Stimulated activated CD4-positive, alpha-beta T cell treated with anti-CD3 and anti-CD28 coated beads, TNF-alpha, amount 100 ng/mL, for 4 hours (primary cell): ENCODE data around the gene PARD3B.

Source experiments
- DNase-seq, 3 experiments: peaks; one replicate each; pipeline ENCODE4 v3.0.0-alpha.2; 2020; ENCODE audit warnings: low read depth in 3 of 3

PARD3B gene, protein sequence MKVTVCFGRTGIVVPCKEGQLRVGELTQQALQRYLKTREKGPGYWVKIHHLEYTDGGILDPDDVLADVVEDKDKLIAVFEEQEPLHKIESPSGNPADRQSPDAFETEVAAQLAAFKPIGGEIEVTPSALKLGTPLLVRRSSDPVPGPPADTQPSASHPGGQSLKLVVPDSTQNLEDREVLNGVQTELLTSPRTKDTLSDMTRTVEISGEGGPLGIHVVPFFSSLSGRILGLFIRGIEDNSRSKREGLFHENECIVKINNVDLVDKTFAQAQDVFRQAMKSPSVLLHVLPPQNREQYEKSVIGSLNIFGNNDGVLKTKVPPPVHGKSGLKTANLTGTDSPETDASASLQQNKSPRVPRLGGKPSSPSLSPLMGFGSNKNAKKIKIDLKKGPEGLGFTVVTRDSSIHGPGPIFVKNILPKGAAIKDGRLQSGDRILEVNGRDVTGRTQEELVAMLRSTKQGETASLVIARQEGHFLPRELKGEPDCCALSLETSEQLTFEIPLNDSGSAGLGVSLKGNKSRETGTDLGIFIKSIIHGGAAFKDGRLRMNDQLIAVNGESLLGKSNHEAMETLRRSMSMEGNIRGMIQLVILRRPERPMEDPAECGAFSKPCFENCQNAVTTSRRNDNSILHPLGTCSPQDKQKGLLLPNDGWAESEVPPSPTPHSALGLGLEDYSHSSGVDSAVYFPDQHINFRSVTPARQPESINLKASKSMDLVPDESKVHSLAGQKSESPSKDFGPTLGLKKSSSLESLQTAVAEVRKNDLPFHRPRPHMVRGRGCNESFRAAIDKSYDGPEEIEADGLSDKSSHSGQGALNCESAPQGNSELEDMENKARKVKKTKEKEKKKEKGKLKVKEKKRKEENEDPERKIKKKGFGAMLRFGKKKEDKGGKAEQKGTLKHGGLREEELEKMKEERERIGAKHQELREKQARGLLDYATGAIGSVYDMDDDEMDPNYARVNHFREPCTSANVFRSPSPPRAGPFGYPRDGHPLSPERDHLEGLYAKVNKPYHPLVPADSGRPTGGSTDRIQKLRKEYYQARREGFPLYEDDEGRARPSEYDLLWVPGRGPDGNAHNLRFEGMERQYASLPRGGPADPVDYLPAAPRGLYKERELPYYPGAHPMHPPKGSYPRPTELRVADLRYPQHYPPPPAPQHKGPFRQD (N-terminal part only)

DNA sequence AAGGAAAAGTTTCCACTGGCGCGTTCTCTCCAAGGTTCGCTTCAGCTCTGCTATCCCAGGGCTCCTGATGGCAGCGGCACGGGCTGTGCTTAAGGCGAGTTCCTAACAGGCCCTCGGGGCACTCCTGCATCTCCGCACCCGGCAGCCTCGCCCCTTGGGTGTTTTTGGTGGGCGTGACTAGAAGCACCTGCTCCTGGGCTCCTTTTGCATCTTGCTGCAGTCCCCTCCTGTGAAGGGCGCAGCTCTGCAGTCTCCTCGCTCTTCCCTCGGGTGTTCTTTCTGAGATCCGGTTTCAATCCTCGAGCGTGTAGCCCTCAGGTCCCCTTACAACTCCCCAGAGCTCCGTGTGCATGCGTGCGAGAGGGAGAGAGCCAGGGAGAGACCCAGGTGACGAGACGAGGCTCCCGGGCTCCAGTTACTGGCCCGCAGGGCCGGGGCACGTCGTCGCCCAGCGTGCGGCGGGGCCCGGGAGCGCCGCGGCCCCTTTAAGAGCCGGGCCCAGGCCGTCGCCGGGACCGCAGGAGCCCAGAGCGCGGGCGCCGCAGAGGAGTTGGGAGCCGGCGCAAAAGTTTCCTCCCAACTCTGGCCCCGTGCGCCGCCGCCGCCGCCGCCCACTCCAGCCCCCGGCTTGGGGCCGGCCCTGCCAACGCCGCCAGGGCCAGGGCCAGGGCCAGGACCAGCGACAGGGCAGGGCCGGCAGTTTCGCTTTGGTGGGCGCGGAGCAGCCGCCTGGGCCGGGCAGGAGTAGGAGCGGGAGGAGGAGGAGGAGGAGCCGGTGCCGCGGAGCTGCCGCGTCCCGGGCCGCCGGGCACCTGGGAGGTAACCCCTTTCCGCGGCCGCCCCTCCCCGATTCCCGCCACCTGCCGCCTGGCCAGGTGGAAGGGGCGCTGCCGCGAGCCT lies at the start of gene PARD3B:
Gene PARD3B, plus strand, starts transcription at position 515 of the 900 bp plus-strand sequence. CDS start 525 bp downstream, outside the sequence.
- peak in 1 of 3 experiments; percentile 19 for DNase-seq

DNA sequence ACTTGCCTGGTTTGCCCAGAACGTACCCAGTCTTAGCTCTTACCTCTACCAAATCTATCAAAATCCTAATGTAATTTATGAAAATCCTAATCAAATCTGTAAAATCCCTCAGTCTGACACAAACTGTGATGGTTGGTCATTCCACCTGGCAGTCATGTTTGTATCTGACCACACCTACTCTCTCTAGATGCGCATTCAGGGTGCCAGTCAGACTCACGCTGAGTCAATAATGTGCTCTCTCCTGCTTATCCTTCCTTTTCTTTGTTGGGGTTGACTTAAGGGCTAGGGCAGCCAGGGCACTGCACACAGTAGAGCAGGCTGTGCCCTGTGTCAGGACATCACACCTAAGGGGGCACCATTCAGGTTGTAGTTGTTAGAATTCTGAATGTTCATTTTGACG lies 48.5 kb upstream of the PARD3B start:
- no peak for DNase-seq

DNA sequence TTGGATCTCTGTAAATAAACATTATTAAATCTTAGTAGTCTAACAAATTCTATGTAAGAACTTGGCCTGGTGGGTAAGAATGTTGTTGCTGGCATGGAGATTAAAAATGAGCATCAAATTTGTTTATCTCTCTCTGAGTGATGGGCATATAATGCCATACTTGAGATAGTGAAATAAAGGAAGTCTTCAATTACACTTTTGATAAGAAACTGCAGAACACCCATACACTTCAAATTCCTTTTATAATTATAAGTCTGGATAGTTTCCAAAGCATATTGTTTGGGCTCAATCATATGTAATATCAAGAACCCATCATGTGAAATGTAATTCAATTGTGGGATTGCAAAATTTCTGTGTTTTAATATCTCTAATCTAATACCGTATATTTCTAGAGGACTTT lies 47.4 kb upstream of the PARD3B start:
- no peak for DNase-seq

DNA sequence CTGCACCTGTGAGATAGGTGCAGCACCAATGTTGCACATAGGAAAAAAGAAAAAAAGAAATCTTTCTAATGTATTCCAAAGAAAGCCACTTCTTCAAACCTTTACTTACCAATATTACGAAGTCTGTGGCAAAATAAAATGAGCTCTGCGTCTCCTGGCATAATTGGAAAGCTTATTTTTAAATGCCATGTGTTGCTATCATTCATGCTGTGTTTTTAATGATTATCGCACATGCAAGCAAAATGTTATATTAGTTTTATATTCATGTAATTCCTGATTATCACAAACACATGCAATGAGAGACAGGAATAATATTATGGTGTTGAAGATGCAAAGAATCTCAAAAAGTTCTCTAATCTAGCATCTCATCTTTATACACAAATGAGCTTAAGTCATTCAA lies 47.0 kb upstream of the PARD3B start:
- DNase-seq: no peak

DNA sequence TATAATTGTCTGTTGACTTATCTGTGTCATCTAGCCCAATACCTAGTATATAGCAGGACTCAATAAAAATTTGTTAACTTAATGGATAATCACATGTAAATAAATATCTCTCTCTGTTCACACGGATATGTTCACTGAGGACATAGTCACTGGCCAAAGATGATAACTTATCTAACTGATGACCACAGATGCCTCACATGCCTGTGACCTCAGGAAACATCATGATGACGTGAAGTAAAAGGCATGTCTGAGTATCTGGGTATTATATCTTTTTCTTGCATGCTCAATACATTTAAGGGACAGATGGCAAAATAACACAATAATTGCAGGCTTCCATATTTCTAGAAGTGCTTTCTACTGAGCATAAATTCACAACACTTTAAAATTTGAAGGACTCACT lies 41.4 kb upstream of the PARD3B start:
- DNase-seq: no peak

DNA sequence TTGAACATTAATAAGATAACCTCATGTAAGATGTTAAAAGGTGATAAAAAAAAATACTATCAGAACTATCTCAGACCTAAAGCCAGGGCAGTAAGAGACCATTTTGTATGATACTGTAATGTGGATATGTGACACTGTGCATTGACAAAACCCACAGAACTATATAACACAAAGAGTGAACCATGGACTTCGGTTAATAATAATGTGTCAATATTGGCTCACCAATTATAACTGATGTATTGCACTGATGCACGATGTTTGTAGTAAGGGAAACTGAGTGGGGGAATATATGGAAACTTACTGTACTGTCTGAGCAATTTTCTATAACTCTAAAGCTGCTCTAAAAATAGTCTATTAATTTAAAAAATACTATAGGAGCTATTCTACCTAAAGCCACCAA lies 40.7 kb upstream of the PARD3B start:
- no peak for DNase-seq

DNA sequence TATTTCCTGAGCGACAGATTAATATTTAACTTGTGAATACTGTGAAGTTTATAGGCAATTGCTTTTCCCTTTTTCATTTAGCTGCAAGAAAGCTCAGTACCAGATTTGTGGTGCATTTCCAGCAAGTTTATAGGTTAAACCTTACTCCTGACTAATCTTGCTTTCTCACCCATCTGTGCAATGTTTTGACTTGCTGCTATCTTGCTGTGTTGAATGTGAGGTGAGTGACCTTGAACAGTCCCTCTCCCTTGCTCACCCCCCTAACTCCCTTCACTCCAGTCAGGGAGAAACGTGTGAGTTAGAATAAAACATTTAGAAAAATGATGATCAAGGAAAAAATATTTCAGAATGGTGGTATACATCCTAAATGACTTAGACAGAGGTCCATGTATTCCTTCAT lies 39.8 kb upstream of the PARD3B start:
- DNase-seq: no peak

DNA sequence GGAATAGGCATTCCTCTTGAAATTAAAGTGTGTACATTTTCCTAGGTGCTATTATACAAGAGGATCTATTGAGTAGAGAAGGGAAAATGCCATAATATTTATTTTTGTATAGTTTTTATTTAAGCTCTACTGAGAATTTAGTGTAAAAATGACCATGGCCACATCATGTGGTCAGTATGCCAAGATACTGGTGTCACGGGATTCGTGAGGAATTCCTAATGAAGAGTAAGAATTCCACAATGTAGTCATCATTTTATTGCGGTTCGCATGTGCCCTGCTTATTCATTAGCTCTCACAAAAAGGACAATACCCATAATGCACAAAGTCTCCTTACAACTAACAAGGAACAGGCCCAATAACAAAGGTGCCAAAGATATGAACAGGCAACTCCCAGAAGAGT lies 39.3 kb upstream of the PARD3B start:
- DNase-seq: no peak

DNA sequence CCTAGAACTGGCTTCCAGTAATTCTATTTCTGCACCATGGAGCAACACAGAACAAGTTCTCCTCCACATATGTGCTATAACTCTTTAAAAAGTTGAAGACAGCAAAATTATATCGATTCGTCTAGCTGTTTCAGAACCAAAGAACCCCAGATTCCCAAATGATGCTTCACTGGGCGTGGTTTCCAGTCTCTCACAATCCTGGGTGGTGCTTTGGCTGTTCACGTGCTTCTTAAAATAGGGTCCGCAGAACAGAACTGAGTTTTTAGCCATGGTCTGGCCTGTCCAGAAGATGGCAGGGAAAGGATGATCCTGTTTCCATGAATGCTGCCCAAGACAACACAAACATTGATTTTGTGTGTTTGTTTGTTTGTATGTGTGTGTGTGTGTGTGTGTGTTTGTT lies 37.6 kb upstream of the PARD3B start:
- DNase-seq: no peak

DNA sequence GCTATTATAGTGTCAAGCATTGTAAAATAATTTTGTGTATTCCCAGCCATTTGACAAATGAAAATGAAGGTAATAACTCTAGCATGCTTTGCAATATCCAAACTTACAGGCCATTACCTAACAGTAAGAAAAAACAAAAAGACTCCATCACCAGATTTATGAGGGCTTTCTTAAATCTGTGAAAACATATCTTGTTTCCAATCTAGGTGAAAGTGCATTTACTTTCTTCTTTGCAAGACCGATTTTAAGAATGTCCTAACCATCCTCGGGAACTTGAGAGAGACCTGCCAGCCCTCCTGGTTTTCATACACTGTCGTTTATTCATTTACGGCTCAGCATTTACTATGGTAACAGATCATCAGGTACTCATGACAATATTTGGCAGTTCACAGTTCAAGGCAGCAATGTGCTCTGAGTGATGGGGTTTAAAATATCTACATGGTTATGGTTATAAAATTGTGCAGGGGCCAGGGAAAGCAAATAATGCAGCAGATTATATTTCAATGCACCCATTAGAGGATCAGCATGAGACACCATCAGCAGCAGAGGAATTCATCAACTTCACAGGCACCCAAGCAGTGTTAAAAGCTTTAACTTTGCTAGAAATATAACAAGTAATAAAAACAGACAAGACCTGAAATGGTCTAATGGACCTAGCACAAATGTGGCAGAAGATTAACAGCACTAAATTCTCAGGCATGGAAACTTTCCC lies 34.4 kb upstream of the PARD3B start:
- DNase-seq: no peak

DNA sequence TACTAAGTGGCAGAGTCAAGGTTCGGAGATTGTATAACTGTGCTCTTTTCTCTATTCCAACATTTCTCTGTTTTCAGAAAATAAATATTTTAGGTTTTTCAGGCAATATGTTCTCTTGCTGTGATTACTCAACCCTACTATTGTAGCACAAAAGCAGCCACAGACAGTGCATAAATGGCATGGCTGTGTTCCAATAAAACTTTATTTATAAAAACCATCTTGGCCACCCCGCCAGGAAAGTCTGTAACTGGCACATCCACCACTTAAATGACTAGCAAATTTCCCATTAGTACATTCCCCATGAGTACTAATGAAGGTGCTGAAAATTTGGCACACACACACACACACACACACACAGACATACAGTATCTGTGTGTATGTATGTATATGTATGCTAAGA lies 30.8 kb upstream of the PARD3B start:
- no peak for DNase-seq

DNA sequence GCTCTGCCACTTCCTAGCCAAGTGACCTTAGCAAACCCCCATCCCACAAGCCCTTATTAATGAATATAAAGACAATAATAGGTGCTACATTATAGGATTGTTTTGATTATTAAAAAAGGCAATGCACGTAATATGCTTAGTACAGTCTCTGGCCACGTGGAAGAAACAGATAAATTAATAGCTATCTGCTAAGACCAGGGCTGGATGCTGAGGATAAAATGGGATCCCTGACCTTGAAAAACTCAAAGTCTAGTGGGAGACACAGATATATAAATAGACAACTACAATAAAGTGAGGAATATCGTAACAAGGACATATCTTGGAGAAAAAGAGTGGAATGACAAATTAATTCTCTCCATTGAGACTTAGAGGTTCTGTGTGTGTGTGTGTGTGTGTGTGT lies 29.9 kb upstream of the PARD3B start:
- no peak for DNase-seq

DNA sequence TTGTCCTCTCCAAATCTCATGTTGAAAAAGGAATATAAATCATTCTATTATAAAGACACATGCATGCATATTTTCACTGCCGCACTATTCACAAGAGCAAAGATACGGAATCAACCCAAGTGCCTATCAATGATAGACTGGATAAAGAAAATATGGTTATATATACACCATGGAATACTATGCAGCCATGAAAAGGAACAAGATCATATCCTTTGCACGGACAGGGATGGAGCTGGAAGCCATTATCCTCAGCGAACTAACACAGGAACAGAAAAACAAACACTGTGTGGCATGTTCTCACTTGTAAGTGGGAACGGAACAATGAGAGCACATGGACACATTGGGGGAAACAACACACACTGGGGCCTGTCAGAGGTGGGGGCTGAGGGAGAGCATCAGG lies 28.1 kb upstream of the PARD3B start:
- no peak for DNase-seq

DNA sequence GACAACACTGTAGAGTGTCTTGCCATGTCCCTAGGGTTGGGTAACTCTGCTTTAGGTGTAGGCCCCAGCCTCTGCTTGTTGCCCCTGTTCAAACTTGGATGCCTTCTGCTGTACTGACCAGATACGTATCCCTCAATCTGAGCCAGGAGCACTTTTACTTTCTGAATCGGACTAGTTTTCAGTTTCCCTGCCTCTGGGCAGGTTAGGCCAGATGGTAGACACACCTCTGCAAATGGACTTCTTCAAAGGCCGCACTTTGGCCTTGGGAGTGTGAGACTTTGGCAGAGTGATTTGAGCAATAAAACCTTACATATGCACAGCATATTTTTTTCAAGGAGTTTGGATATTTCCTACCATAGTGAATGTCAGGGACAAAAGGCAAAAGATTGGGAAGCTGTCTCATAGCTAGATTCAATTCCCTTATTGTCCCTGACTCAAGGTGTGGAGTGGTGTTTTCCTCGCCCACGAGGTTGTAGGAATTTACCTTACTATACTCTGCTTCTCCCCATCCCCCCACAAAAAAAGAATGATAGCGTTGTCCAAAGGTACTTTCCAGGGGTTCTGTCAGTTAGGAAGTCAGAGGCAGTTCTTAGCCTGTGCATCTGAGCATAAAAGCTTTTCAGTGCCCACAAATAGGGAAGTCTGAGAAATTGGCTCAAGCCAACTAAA lies 15.3 kb upstream of the PARD3B start:
- DNase-seq: no peak

DNA sequence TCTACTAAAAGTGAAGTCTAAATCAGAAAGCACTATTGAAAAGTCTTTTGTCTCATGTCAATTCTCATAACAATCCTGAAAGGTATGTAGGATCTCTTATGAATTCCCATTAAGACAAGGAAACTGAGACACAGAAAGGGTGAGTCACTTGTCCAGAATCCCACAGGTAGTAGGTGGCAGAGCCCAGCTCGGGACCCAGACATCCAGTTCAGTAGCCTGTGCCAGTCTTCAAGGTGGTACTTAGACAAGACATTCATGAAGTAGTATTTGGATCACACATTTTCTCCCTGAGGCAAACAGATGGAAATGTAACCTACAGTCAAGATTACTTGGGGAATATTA lies 14.8 kb upstream of the PARD3B start:
- no peak for DNase-seq

DNA sequence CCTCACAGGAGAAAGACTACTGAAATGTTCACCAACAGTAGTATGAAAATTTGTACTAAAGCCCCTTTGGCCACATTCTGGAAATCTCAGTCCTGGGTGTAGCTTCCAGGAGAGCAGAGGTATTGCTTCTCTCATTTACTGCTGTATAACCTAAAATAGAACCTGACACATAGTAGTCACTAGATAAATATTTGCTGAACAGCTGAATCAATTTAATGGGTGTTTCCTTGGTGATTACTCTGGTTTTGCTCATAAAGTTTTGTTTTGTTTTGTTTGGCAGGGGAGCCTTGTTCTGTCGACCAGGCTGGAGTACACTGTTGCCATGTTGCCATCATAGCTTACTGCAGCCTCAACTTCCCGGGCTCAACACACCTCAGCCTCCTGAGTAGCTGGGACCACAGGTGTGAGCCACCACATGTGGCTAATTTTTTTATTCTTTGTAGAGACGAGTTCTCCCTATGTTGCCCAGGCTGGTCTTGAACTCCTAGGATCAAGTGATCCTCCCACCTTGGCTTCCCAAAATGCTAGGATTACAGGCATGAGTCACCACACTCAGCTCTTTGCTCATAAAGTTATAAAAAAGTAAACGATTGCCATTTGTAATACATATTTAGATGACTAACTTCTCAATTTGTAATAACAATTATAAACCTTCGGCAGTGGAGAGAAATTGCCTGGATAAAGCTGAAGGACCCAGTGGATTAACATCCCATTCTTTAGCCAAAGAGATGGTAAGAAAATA lies 11.5 kb upstream of the PARD3B start:
- DNase-seq: no peak

DNA sequence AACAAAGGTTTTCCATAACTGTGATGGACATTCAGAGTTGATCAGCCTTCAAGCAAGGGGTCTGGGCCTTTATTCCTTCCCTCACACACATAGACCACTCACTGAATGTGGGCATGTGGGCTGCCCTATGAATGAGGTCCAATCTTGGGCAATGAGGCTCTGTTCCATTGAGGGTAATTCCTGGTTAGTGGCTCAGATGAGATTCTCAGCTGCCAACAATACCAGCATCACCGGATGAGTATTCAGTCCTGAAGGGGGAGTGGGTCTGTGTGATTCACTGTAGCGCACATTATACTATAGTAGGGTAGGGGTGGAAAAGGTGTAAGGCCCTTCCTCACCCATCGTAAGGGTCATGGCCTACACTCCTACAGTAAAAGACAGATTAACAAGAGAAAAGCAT lies 9.9 kb upstream of the PARD3B start:
- no peak for DNase-seq

DNA sequence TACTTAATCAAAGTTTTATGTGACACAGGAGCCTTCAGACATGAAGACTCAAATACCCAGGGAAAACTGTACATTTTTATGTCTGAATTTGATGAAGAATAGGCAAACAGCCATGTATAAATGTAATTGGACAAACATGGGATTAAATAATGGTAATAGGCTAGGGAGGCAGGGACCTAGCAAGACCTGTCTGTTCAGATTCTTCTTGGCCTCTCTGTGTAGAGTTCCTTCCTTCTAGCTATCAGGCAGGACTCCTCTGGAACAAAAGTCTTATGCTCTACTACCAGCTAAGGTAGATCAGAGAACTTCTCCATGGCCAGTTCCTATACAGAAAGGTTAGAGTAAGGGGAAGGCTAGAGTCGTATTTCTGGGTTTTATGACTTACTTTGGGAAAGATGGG lies 9.5 kb upstream of the PARD3B start:
- no peak for DNase-seq

DNA sequence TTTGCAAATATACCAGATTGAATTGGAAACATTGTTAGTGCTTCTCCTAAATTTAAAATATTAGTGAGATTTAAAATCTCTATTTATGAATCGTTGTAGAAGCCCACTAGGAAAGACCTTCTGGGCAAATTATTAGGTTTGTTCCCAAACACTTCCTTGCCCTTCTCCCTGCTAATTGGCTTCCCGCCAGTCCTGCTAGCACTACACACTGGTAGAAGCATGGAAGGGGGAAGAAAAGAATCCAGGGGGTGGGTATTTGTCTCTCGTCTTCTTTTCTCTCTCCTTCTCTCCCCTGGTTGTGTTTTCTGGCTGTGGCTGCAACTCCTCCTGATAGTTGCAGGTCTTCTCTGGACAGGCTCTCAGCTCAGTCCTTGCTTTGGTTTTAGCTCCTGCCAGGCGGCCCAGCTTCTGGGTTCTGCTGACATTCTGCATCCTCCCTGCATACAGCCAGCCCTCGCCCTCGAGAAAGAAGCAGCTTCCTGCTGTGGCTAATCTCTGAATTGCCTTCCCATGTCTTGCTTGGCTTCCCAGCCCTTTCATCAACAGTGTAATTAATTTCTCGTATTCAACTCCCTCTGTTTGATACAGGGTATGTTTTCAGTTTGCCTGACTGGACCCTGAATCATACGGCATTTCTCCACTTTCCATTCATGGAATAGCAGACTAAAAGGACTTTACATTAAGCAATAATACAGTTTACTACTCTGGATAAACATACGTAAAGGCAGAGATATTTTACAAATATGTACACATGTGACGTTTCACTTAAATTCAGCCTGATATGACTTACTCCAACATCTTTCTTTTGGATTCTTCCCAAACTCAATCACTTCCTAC lies 6.9 kb upstream of the PARD3B start:
- no peak for DNase-seq
